GM15510 (cell line): Measurements from ENCODE around the gene EPHA4.

Experiments used
- POLR2A ChIP-seq: IDR thresholded peaks from 3 replicates; pipeline ENCODE4 v1.6.1; 2011; ENCODE audit warnings: borderline replicate concordance; ENCODE audit not compliant: insufficient read length; ENCODE audit errors: extremely low read depth

The EPHA4 gene

GRCh38 chr2:221506469-221506868 is 65.6 kb downstream of the EPHA4 start:
- TF ChIP-seq POLR2A, result no peak

GRCh38 chr2:221505605-221506004 is 66.5 kb downstream of the EPHA4 start:
- TF ChIP-seq POLR2A, result no peak

- no peak for TF ChIP-seq POLR2A
Observed at GRCh38 chr2:221504905-221505304, 67.2 kb downstream of the EPHA4 start.

DNA sequence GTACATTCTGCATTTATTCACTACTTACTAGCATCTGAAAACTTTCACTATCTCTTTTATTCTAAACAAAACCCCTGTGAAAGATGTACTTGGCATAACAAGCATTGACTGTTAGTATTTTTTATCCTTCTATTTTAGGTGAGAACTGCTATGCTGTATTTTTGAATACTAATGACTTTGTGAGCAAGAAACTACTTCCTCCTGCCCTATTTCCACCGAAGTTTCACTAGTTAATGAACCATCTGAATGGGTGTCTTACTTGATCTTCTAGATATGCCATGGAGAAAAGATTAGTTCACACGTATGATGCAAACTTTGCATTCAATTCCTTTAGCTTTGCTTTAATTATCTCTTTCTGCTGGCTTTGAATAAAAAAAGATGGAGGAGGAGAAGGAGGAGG is 68.1 kb downstream of the EPHA4 start:
- no peak for TF ChIP-seq POLR2A

DNA sequence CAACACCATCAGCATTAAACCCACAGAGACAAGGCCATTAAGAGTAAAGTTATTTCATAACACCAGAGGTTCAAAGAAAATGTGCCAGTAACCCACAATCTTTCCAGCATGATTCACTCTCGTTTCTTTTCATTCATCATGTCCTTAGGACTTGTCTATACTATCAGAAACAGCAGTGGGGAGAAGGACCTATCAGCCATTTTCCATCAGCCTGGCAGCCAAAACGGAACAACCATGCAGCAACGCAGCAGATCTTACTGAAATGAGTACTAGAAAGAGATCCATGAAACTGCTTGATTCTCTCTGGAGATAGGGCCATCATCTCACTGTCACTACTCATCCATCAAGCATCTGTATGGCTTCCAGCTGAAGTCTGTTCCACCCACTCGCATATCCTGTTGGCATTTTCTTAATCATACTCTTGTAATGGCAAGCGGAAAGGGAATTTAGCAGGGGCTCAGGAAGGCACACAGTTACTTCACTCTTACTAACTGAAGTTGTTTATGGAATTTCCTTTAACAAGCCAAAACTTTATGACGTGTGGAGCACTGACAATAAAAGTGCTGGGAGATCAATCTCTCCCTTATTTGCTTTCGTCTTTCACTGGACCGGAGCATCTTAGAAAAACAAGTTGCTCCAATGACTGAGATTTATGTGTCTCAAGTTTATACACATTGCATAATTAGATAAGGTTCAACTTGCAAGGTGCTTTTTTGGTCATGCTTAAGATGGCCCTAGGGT is 69.7 kb downstream of the EPHA4 start:
- no peak for TF ChIP-seq POLR2A

GRCh38 chr2:221501883-221502269 is 70.2 kb downstream of the EPHA4 start:
- no peak for TF ChIP-seq POLR2A

DNA sequence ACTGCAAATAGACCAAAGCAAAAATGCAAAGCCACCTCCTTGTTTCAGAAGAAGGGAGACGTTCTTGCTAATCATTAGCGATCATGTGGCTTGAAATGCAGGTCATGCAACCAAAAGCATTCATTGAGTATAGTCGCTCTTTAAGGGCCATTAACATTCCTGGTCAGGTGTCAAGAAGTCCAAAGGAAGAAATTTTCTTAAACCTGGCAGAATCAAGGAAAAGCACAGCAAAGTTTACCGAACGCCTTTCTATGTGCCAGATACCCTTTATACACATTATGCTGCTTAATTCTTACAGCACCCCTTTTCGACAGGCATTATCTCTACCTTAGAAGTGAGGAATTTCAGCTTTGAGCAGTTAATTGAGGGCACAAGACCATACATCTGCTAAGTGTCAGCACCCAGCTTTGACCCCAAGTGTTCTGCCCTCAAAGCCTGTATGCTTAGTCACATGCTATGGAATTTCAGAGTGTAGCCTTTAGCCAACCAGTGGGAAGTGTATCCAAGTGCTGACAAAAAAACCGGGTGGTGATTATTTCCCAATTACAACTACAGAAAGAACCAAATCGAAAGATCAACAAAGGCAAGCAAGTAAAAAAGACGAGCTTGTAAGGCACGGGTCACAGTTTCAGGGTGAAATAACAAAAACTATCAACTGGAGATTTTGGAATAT is 70.8 kb downstream of the EPHA4 start:
- no peak for TF ChIP-seq POLR2A

- TF ChIP-seq POLR2A, result no peak
Observed at GRCh38 chr2:221500501-221501209, 71.4 kb downstream of the EPHA4 start.

DNA sequence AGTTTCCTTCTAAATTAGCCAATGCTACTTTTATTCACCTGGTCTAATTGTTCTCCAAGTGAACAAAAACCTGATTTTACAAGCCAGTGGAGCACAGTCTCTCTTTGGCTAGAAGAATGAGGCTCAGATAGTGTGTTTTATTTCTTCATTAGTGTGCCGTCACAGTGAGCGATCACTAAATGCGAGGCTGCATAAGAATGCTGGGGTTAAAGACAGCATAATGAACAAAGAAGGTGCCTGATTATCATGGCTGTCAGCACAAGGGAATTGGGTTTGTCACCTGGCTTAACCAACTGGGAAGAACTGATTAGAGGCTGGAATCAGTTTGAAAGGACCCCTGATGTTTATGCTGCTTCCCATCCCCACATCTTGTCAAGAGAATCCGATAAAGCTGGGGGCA is 76.4 kb downstream of the EPHA4 start:
- TF ChIP-seq POLR2A, result no peak

GRCh38 chr2:221494556-221494955 is 77.5 kb downstream of the EPHA4 start:
- no peak for TF ChIP-seq POLR2A

GRCh38 chr2:221493391-221493790 is 78.7 kb downstream of the EPHA4 start:
- no peak for TF ChIP-seq POLR2A

DNA sequence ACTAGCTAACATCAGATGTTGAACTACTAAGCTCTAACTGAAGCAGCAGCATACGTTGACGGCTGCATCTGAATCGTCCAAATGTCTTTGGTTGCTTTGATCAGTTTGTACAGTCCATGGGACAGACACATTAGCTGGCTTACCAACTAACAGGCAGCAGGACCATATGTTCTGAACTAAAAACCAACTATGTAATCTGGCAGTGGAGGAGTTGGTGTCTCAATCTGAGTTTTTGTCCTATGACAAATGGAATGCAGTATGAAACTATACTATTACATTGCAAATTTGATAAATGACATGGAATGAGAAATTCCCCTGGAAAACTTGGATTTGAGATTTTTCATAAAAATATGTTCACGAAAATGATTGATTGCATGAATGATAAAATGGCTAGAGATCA is 79.5 kb downstream of the EPHA4 start:
- no peak for TF ChIP-seq POLR2A

DNA sequence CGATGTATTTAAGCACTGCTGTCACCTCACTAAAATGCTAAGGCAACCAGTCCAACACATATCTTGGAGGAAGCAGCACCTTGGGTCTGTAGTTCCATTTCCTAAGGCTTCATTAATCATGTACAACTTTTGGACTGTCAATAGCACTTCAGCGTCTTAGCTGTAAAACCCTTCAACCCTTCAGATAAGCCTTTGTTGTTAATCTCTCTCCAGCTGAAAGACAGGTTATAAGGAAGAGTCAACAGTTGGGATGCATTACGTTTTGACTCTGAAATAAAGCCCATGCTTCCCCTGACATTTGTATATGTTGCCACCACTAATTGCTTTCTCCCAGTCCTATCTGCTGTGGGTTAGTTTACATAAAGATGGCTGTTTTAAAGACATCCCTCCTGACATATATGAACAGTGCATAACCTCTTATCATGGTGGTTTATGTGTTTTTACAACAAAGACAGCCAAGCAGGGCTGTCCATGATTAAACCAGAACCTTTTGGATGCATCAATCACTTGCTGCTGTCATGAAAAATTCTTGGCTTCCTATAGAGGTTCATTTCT is 81.5 kb downstream of the EPHA4 start:
- no peak for TF ChIP-seq POLR2A

- TF ChIP-seq POLR2A, result no peak
Observed at GRCh38 chr2:221488136-221488807, 83.8 kb downstream of the EPHA4 start.

DNA sequence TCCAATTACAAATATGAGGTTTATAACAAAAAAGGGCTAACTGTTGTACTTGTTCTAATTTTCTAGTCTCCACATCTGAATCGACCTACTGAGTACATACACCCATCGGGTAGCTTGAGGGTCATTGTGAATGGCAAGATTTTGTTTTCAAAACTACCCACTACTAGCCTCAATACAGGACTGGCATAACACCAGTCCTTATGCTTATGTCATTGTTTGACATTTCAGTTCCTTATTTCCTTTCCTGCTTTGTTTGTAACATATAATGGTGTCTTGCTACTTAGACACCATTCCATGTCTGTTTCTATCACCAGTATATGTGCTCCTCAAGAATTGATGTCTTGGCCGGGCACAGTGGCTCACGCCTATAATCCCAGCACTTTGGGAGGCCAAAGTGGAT is 86.0 kb downstream of the EPHA4 start:
- no peak for TF ChIP-seq POLR2A
